Fibroblast of peridontal ligament (primary cell): Measurements from ENCODE around the gene GPATCH3.

Experiments used
- DNase-seq: peaks from one replicate; pipeline ENCODE4 v3.0.0-alpha.2; 2010; ENCODE audit errors: extremely low read depth

GPATCH3 gene

DNA sequence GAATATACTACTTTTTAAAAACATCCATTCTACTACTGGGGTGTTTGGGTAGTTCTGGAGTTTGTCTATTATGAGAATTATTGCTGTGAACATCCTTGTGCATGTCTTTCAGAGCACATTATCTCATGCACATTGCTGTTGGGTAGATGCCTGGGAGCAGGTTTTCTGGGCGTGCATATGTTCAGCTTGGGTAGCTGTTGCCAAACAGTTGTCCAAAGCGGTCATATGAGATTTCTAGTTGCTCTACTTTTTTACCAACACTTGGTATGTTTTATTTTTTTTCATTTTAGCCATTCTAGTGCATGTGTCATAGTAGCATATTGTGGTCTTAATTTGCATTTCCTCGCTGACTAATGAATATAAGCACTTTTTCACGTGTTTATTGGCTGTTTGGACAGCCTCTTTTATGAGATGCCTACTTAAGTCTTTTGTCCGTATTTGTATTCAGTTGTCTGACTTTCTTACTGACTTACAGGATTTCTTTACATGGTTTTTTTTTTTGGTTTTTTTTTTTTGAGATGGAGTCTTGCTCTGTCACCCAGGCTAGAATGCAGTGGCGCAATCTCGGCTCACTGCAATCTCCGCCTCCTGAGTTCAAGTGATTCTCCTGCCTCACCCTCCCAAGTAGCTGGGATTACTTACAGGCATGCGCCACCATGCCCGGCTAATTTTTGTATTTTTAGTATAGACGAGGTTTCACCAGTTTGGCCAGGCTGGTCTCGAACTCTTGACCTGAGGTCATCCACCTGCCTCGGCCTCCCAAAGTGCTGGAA, 55.7 kb downstream of the GPATCH3 start:
- no peak for DNase-seq
